Ramos (cell line): ENCODE results near the gene EEF2K.

Experiments
- in situ Hi-C: fragments of 300-500 bp; cut with MboI; formaldehyde crosslinking; loops from one replicate; pipeline ENCODE4 v1.14.3; 2022; ENCODE audit warnings: low sequenced_read_pairs; ENCODE audit not compliant: unreplicated experiment

EEF2K gene

GRCh38 chr16:22311520-22311919, 105.4 kb downstream of the EEF2K start:
- in situ Hi-C loops = no loop called here

DNA sequence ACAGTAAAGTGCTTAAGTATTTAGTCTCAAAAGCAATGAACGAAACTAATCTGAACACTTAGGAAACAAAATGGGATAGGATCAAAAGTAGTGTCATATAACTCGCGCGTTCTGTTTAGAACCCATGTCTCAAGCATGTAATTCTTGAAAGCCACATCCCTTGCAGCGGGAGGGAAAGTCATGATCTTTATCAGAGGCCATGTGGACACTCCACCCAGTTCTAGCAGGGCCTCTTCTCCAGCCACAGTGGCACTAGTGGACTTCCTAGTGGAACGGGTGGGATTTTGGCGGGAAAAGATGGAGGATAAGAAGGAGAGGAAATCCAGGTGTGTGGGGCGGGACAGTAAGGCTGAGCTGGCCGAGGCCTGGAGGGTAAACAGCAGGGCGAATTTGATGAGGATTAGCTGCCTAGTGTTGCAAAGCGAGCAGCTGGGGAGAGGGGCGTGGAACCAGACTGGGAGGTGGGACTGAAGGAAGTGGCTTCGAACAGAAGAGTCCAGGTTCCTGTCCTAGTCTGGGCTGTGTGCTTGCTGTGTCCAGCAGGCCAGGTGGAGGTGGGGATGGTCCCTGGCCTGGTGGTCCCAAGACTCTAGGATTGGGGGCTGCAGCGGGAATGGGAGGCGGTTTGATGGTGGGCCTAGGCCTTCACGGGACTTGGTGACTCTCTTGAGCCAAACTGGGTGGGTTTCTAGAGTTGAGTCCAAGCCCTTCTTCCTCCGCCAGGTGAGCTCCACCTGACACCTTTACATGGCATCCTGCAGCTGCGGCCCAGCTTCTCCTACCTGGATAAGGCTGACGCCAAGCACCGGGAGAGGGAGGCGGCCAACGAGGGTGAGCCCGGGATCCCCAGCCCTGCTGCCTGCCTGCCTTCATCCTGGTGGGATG, 107.1 kb downstream of the EEF2K start:
- in situ Hi-C loops = no loop called here

DNA sequence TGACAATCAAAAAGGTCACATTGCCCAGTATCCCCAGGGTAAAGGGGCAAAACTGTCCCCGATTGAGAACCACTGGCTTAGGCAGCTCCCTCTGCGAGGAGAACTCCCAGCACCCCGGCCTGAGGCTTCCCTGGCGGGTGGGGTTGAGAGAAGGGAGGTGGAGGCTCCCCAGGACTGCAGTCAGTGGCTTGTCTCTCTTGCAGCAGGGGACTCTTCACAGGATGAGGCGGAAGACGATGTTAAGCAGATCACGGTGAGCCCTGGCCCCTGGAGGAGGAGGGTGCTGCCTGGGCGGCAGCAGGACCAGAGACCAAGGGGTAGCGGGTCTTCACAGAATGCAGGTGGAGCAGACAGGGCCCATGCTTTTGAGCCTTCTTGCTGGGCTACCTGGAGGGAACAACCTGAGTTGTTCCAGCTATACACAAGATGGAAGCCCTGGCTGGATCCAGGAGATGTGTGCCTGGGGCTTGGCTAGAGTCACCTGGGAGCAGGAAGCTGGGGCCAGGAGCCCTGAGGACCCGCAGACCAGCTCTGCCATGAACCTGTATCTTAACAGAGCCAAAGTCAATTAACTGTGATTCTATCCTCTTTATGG, 107.9 kb downstream of the EEF2K start:
- in situ Hi-C loops = no loop called here

- in situ Hi-C loops = no loop called here
Measured at GRCh38 chr16:22314661-22315626, 108.9 kb downstream of the EEF2K start.

DNA sequence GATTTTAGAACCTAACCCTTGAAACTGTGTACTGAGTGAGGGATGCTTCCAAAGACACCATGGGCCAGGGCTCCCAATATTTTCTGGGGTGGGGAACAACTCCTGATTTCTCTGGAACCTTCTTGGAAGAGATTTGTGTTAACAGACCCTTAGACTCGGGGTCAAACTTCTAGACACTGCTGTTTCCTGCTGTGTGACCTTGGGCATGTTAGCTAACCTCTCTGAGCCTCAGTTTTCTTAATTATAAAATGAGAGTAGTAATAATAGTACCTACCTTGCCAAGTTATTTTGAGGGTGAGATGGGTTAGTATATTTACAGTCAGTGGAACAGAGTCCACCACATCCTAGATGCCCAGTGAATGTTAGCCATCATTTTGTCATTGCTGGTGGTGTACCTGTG, 109.9 kb downstream of the EEF2K start:
- in situ Hi-C loops = no loop called here

DNA sequence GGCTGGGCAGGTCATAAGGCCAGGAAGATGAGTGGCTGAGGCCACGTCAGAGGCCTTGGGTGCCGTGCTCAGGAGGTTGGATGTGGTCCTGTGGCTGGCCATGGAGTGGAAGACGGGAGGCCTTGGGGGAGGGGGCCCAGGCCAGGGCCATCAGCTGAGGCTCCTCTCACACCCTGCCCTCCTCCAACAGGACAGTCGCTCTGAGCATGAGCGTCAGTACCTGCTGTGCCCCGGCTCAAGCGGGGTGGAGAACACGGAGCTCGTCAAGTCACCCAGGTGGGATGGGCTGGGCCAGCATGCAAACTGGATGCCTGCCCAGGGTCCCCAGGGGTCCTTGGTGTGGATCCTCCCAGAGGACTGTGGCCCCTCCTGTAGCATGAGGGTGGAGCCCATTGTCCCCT, 110.3 kb downstream of the EEF2K start:
- in situ Hi-C loops = no loop called here

- in situ Hi-C loops = no loop called here
Measured at GRCh38 chr16:22317001-22317530, 111.0 kb downstream of the EEF2K start.

- in situ Hi-C loops = no loop called here
Measured at GRCh38 chr16:22317625-22318024, 111.5 kb downstream of the EEF2K start.

GRCh38 chr16:22318690-22319358, 112.7 kb downstream of the EEF2K start:
- in situ Hi-C loops = no loop called here

GRCh38 chr16:22320572-22321339, 114.7 kb downstream of the EEF2K start:
- in situ Hi-C loops = no loop called here

GRCh38 chr16:22321340-22322001, 115.4 kb downstream of the EEF2K start:
- in situ Hi-C loops = no loop called here

DNA sequence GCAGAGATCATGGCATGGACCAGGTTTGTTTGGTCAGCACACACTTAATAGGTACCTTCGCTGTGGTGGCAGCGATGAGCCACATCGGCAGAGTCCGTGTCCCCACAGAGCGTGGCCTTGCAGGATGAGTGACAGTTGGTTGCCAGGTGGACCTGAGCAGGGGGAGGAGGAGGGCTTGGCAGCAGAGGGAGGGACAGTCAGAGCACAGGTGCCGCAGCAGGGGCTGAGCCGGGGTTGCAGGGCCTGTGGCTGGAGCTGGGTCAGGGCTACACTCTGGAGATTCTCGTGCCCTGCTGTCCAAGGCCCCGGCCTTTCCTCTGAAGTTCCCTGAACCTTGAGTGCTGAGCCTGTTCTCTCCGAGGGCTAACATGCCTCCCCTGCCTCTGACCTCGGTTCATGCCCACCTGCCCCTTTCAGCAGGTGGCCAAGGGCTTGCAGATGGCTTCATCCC, 116.0 kb downstream of the EEF2K start:
- in situ Hi-C loops = no loop called here

GRCh38 chr16:22322741-22323140, 116.7 kb downstream of the EEF2K start:
- in situ Hi-C loops = no loop called here

GRCh38 chr16:22323173-22323958, 117.3 kb downstream of the EEF2K start:
- in situ Hi-C loops = no loop called here

GRCh38 chr16:22323959-22324786, 118.1 kb downstream of the EEF2K start:
- in situ Hi-C loops = no loop called here

GRCh38 chr16:22324787-22325597, 118.9 kb downstream of the EEF2K start:
- in situ Hi-C loops = loop anchor here (25.0 kb wide), 1 partner anchor 1163 kb away; the partner anchor contains the start of genes DNAH3 and LDAF1
